PFSK-1 (cell line): Measurements from ENCODE around the gene SLC26A2. TPM values are rescaled to one million over a fixed set of nuclear protein-coding genes. Genes with fewer than 3 reads are reported as not detected.

Source experiments
- FOXP2 ChIP-seq: optimal IDR thresholded peaks from 2 replicates; pipeline ENCODE3; 2011; ENCODE audit warnings: borderline replicate concordance, control low read depth, inconsistent platforms; ENCODE audit not compliant: insufficient read depth; ENCODE audit errors: extremely low read length, extremely low read depth
- POLR2AphosphoS5 ChIP-seq: IDR thresholded peaks from 2 replicates; pipeline ENCODE4 v1.6.1; 2012; ENCODE audit warnings: low read depth, mild to moderate bottlenecking, control low read depth, low read length, moderate library complexity
- REST ChIP-seq, 2 experiments: IDR thresholded peaks; 2 replicates each; pipeline versions ENCODE4 v1.6.1 to v1.8.0; 2011 to 2012; ENCODE audit warnings: low read depth in 2 of 2, low read length in 2 of 2, control low read depth in 1 of 2, inconsistent platforms in 1 of 2, mild to moderate bottlenecking in 1 of 2, moderate library complexity in 1 of 2; ENCODE audit not compliant: insufficient read depth in 1 of 2
- SIN3A ChIP-seq: IDR thresholded peaks from 2 replicates; pipeline ENCODE4 v1.6.1; 2012; ENCODE audit warnings: mild to moderate bottlenecking, low read length, moderate library complexity, borderline replicate concordance; ENCODE audit not compliant: insufficient read depth
- TAF1 ChIP-seq: IDR thresholded peaks from 2 replicates; pipeline ENCODE4 v1.6.1; 2012; ENCODE audit warnings: low read length, control low read depth, borderline replicate concordance; ENCODE audit not compliant: insufficient read depth
- polyA plus RNA-seq: library from polyadenylated mRNA; unstranded; fragments of >200 nt; gene quantifications from one replicate; pipeline ENCODE4 v1.2.1, GENCODE V29; 2012; ENCODE audit warnings: low read depth, missing spikeins; ENCODE audit not compliant: insufficient read length

The SLC26A2 gene
- polyA plus RNA-seq: 2.3 TPM

GRCh38 chr5:149960272-149961185 lies at the start of gene SLC26A2:
TSS of gene SLC26A2 (plus strand) at chr5:149960758. CDS start at chr5:149977653, 16,895 bp downstream.
- TF ChIP-seq POLR2AphosphoS5: peak; percentile 94
- TF ChIP-seq REST (IDR thresholded peaks at IDR 0.05; ENCODE audit: insufficient read depth in 1 of 2, low read depth in 2 of 2, low read length in 2 of 2): 0 out of 4 replicates have a peak, but pooled peaks have one; percentile 32 to 48
- peak; percentile 75; the same call in 1 of the 2 replicates for TF ChIP-seq TAF1
- TF ChIP-seq FOXP2: peak; percentile 82
- TF ChIP-seq SIN3A: peak; percentile 20; the same call in 1 of the 2 replicates

- TF ChIP-seq REST (IDR thresholded peaks at IDR 0.05; ENCODE audit: insufficient read depth in 1 of 2, low read depth in 2 of 2, low read length in 2 of 2): no peak
- TF ChIP-seq POLR2AphosphoS5: no peak
- no peak for TF ChIP-seq FOXP2
- no peak for TF ChIP-seq TAF1
- no peak for TF ChIP-seq SIN3A
Observed at GRCh38 chr5:149911031-149911430, 49.5 kb upstream of the SLC26A2 start.

- no peak for TF ChIP-seq POLR2AphosphoS5
- no peak for TF ChIP-seq TAF1
- TF ChIP-seq SIN3A: no peak
- TF ChIP-seq REST (IDR thresholded peaks at IDR 0.05; ENCODE audit: insufficient read depth in 1 of 2, low read depth in 2 of 2, low read length in 2 of 2): no peak
Observed at GRCh38 chr5:149912226-149912871, 48.2 kb upstream of the SLC26A2 start.

- TF ChIP-seq POLR2AphosphoS5: no peak
- no peak for TF ChIP-seq SIN3A
- no peak for TF ChIP-seq TAF1
- no peak for TF ChIP-seq FOXP2
- TF ChIP-seq REST (IDR thresholded peaks at IDR 0.05; ENCODE audit: insufficient read depth in 1 of 2, low read depth in 2 of 2, low read length in 2 of 2): no peak
Observed at GRCh38 chr5:149913436-149914419, 46.8 kb upstream of the SLC26A2 start.
